SK-N-SH (cell line): ENCODE data around the gene NRCAM.

Experiments
- EP300 ChIP-seq, 2 experiments: IDR thresholded peaks; 2 replicates each; pipeline versions ENCODE4 v1.4.0 to v1.6.1; 2012; ENCODE audit warnings: borderline replicate concordance in 1 of 2, low read depth in 1 of 2, low read length in 1 of 2
- EZH2phosphoT487 ChIP-seq: fragments of 200-600 bp; sonication (generic); IDR thresholded peaks from 2 replicates; pipeline ENCODE4 v1.6.1; 2017; ENCODE audit warnings: low read depth, mixed run types, mild to moderate bottlenecking, antibody characterized with exemption, moderate library complexity, borderline replicate concordance
- MEF2A ChIP-seq: IDR thresholded peaks from 2 replicates; pipeline ENCODE4 v1.4.0; 2012; ENCODE audit warnings: low read depth, borderline replicate concordance
- MXI1 ChIP-seq: IDR thresholded peaks from 2 replicates; pipeline ENCODE4 v1.6.1; 2012; ENCODE audit warnings: mild to moderate bottlenecking, low read depth, low read length, improper control_type of control experiment
- RAD21 ChIP-seq: IDR thresholded peaks from 2 replicates; pipeline ENCODE4 v1.6.1; 2012; ENCODE audit warnings: mild to moderate bottlenecking, low read length
- RFX5 ChIP-seq: IDR thresholded peaks from 2 replicates; pipeline ENCODE4 v1.6.1; 2012; ENCODE audit warnings: mild to moderate bottlenecking, improper control_type of control experiment, low read length
- RXRA ChIP-seq: IDR thresholded peaks from 2 replicates; pipeline ENCODE4 v1.4.0; 2012; ENCODE audit warnings: low read depth, mild to moderate bottlenecking, borderline replicate concordance
- TAF1 ChIP-seq: IDR thresholded peaks from 2 replicates; pipeline ENCODE4 v1.6.1; 2012; ENCODE audit warnings: low read depth, mild to moderate bottlenecking, low read length, moderate library complexity, borderline replicate concordance
- YY1 ChIP-seq: IDR thresholded peaks from 2 replicates; pipeline ENCODE4 v1.4.0; 2012; ENCODE audit warnings: low read depth, mild to moderate bottlenecking
- TF ChIP-seq, protein P1 (sequence below): fragments of 200-600 bp; sonication (generic); IDR thresholded peaks from 2 replicates; pipeline ENCODE4 v1.6.1; 2017; ENCODE audit warnings: antibody characterized with exemption, mild to moderate bottlenecking, moderate library complexity

DNA sequence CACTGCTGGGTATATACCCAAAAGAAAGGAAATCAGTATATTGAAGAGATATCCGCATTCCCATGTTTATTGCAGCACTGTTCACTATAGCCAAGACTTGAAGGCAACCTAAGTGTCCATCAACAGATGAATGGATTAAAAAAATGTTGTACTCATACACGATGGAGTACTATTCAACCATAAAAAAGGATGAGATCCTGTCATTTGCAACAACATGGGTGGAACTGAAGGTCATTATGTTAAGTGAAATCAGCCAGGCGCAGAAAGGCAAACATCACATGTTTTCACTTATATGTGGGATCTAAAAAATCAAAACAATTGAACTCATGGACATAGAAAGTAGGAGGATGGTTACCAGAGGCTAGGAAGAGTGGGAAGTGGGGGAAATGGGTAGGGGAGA is 19.3 kb downstream of the NRCAM start:
- no peak for TF ChIP-seq EP300 (IDR thresholded peaks at IDR 0.05; ENCODE audit: borderline replicate concordance in 1 of 2, low read depth in 1 of 2, low read length in 1 of 2)
- TF ChIP-seq, protein P1, sequence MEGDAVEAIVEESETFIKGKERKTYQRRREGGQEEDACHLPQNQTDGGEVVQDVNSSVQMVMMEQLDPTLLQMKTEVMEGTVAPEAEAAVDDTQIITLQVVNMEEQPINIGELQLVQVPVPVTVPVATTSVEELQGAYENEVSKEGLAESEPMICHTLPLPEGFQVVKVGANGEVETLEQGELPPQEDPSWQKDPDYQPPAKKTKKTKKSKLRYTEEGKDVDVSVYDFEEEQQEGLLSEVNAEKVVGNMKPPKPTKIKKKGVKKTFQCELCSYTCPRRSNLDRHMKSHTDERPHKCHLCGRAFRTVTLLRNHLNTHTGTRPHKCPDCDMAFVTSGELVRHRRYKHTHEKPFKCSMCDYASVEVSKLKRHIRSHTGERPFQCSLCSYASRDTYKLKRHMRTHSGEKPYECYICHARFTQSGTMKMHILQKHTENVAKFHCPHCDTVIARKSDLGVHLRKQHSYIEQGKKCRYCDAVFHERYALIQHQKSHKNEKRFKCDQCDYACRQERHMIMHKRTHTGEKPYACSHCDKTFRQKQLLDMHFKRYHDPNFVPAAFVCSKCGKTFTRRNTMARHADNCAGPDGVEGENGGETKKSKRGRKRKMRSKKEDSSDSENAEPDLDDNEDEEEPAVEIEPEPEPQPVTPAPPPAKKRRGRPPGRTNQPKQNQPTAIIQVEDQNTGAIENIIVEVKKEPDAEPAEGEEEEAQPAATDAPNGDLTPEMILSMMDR = no peak
- no peak for TF ChIP-seq MEF2A
- TF ChIP-seq TAF1 = no peak
- TF ChIP-seq RXRA = no peak
- no peak for TF ChIP-seq MXI1
- no peak for TF ChIP-seq RAD21
- no peak for TF ChIP-seq EZH2phosphoT487
- no peak for TF ChIP-seq RFX5
- no peak for TF ChIP-seq YY1
